Coronary artery (tissue), 2 donors: ENCODE data around the gene PRMT5.

Experiments
- DNase-seq: peaks from one replicate; pipeline ENCODE4 v3.0.0-alpha.2; 2017; ENCODE audit warnings: low spot score
- H3K27ac ChIP-seq, 2 donors: fragments of 200-600 bp; sonication (generic); one replicate each; pipeline ENCODE4 v1.5.1; 2016 to 2019
- H3K4me3 ChIP-seq: fragments of 200-600 bp; sonication (generic); 2 replicates; pipeline ENCODE4 v1.5.1; 2016; ENCODE audit warnings: mild to moderate bottlenecking, moderate library complexity
- TF ChIP-seq, protein P1 (sequence below): fragments of 200-600 bp; sonication (generic); IDR thresholded peaks from one replicate; pipeline ENCODE4 v1.5.1; 2019; ENCODE audit warnings: antibody characterized with exemption

The PRMT5 gene

DNA sequence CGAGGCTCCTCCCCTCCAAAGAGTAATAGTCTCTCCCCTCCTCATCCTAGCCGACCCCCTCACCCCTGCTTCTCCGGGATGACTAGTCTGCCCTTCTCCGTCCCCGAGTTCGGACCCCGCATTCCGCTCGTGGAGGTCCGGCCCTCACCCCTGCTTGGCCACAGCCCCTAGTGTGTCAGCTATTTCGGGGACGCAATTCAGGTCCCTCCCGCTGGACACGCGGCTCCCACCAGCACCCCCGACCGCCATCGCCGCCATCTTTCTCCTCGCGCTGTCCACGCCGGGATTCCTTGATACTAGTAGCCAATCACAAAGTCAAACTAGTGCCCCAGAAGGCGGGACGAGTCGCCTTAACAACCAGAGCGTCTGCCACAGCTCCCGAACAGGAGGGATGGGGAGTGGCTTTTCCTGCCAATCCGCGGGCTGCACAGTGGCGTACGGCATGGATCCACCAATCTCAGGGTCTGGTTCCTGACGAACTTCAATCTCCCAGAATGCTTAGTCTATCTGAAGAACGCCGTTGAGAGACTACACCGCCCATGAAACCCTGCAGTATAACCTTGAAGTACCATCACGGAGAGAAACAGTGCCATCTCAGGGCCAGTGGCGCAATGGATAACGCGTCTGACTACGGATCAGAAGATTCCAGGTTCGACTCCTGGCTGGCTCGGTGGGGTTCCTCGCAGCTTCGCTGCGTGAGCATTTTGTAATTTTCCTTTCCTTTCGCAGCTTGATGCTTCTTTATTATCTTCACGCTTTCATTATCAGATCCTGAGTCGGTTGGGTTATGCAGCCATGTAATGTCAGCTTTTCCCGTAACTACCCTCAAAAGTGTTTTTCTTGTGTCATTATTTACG, at the start of gene PRMT5:
PRMT5 (minus strand) TSS at position 273 of the 857 bp plus-strand sequence; CDS start at position 258, 15 bp downstream.
- Histone ChIP-seq H3K27ac (peak within 1 kb of the TSS; percentile 84 to 96), H3K4me3 (peak within 1 kb of the TSS; percentile 97)
- TF ChIP-seq, protein P1, sequence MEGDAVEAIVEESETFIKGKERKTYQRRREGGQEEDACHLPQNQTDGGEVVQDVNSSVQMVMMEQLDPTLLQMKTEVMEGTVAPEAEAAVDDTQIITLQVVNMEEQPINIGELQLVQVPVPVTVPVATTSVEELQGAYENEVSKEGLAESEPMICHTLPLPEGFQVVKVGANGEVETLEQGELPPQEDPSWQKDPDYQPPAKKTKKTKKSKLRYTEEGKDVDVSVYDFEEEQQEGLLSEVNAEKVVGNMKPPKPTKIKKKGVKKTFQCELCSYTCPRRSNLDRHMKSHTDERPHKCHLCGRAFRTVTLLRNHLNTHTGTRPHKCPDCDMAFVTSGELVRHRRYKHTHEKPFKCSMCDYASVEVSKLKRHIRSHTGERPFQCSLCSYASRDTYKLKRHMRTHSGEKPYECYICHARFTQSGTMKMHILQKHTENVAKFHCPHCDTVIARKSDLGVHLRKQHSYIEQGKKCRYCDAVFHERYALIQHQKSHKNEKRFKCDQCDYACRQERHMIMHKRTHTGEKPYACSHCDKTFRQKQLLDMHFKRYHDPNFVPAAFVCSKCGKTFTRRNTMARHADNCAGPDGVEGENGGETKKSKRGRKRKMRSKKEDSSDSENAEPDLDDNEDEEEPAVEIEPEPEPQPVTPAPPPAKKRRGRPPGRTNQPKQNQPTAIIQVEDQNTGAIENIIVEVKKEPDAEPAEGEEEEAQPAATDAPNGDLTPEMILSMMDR, result no peak
- peak; percentile 100 for DNase-seq

DNA sequence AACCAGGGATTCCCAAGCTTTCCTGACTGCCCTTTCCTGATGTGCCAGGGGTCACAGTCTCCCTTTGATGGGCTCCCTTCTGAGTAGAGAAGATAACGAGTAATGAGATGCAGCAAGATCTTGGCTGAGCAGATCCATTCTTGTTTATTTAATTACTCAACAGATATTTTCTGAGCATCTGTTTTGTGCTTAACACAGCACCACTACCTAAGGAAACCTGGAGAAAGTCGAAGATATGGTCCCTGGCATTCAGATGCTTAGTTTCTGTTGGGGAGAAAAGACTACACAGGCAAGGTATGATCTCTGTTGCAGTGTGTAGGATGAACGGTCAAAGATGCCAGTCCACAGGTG, 49.3 kb upstream of the PRMT5 start:
- TF ChIP-seq, protein P1, result no peak
- Histone ChIP-seq H3K4me3 (no peak overlapping the region), H3K27ac (peak overlapping the region; percentile 67 to 95)
- DNase-seq, result no peak

DNA sequence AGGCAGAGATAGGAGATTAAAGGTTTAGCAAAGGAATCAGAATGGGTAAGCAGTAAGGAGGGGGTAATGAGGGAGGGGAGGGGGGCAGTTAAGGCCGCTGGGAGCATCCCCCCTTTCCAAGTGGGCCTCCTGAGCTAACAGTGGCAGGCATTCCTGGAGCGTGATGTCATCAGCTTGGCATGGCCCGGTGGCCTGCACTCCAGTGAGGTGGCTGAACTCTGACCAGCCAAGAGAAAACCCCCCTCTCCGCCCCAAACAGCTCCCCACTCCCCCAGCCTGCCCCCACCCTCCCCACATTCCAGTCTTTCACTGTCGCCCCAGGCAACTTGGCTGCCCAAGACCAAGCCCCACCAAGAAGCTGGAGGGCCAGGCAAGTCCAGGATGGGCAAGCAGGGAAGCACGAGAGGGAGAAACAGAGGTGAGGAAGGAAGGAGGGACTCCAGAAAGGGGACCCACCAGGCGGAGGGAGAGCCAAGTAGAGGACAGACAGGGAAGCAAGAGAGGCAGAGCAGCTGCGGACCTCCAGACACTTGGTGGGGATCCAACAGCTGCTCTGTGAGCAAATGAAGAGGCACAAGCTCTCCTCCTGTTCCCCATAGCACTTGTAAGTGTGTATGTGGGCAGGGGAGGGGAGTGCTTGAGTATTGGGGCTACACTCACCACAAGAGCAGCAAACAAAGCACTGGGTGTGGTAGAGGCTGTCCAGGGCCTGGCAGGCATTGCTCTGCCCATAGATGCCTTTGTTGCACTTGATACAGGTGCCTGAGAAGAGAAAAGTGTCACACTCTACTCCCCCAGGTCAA, 48.7 kb upstream of the PRMT5 start:
- TF ChIP-seq, protein P1, result no peak
- peak overlapping the region; percentile 24 for H3K4me3 ChIP-seq
- peak; percentile 82 for DNase-seq
- H3K27ac ChIP-seq, result peak overlapping the region; percentile 67 to 95

DNA sequence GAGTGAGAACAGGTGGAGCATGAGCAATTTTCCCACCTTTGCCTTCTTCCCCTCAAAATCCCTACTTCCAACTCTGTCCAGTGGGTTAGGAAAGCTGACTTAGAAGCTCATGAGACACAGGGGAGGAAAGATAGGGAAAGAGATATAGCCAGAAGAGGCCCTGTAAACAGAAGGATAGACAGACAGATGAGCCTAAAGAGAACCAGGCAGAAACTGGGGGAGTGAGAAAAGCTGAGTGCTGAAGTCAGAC, 48.2 kb upstream of the PRMT5 start:
- Histone ChIP-seq H3K27ac (peak overlapping the region; percentile 67 to 95), H3K4me3 (peak overlapping the region; percentile 24)
- TF ChIP-seq, protein P1, result no peak
- no peak for DNase-seq

DNA sequence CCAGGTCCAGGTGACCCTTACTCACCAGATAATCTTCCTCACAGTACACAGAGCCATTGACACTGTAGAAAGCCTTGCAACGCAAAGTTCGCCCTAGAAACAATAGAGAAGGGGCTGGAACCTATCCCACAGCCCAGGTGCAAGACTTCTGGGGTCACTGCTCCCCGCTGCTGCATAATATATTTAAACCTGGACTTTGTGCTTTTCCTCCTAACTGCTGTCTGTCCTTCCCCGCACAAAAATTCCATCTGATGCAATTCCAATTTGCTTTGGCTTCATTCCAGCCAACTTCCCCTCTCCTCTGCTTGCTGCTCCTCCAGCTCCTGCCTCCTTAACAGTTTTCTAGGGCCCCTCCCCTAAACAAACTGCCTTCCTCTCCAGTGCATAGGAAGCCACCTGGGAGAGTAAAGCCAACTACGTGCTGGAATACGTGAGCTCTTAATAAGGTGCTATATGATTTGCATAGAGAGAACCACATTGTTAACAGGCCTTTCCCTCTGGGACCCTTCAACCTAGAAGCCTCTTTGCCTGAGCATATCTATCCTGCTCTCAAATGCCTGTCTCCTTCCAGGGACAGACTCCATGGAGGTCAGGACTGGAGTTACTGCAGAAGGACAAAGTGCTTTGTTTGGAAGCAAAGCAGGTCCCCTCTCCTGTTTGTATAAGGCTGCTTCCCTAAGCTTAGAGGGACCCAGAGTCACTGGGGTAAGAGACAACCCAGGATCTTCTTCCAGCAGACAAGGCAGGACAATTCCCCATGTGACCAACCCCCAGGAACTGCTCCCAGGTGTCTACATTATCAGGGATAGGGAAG, 47.7 kb upstream of the PRMT5 start:
- TF ChIP-seq, protein P1, result no peak
- no peak for DNase-seq
- Histone ChIP-seq H3K4me3 (no peak overlapping the region), H3K27ac (peak overlapping the region; percentile 67 to 95)

DNA sequence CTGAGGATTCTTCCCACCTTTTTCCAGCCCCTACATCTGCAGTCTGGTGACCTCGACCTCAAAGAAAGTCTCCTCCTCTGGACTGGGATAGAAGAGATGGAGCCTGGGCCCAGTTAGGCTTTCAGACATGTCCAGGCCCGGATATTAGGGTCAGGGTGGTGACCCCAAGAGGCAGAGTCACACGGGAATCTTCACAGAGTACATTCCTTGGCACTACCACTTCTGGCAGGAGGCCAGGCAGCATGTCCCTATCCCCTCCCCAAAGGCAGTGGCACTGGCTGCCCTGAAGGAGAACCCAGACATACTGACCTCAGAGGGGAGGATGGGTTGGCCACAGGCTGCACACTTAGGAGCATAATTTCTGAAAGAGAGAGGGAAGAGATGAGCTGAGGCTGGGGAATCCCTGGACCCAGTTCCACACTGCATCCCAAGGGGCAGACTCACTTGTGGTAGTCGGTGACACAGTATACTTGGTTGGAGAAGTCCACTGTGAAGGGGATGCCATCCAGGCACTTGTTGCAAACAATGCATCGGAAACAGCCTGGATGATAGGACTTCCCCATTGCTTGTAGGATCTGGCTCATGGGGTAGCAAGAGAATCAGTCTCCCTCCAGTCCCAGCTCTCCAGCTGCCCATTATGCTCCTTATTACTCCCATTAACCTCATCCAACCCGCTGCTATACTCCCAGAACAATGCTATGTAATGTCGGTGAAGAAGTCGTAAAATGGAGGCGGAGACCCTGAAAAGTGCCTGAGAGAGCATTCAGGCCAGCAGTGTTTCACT, 45.5 kb upstream of the PRMT5 start:
- H3K4me3 ChIP-seq, result no peak overlapping the region
- TF ChIP-seq, protein P1, result no peak
- DNase-seq, result no peak
- peak overlapping the region in 1 of 2 donors; percentile 21 for H3K27ac ChIP-seq
